Measurements from ENCODE around the gene CFAP68. TPM values are rescaled to one million over a fixed set of nuclear protein-coding genes. Genes with fewer than 3 reads are reported as not detected.

CFAP68 gene
- total RNA-seq, 4 donors from 2014 or later = 8.2 to 20.9 (median 9.8) TPM

DNA sequence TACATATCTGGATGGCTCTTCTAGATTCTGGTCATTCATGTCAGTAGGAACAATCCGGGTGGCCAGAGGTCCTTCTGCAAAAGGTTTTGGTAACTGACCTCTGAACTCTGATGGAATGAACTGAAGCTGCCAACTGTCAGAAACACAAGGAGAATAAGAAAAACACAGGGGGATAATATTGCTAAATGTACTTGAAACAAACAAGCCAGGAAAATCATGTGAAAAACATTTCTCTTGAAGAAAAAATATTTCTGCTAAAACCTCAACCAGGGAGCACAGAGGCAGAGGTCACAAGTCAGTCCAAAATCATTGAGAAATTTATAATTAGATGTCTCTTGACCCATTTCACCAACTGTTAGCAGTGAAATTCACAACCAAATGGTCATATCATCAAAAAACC is 43.2 kb upstream of the CFAP68 start:
- H3K4me1 ChIP-seq = peaks cover 37 to 57% of the 10 kb centered on the region in 2 donors
- intact Hi-C loops (cut with DNase I; ENCODE audit: low total_unique reads) (loop anchor here (5.0 kb wide), 1 partner anchor 49 kb away; no protein-coding TSS in a partner anchor), in situ Hi-C loops (cut with MboI; ENCODE audit: low sequenced_read_pairs in 4 of 4) (no loop called here)
- H3K36me3 ChIP-seq = peaks cover 0 to 4% of the 10 kb centered on the region in 2 donors
- no peak overlapping the region for H3K4me3 ChIP-seq
- ATAC-seq = peak in 1 of 2 donors; percentile 31
- no peak for DNase-seq
- TF ChIP-seq, protein P1, sequence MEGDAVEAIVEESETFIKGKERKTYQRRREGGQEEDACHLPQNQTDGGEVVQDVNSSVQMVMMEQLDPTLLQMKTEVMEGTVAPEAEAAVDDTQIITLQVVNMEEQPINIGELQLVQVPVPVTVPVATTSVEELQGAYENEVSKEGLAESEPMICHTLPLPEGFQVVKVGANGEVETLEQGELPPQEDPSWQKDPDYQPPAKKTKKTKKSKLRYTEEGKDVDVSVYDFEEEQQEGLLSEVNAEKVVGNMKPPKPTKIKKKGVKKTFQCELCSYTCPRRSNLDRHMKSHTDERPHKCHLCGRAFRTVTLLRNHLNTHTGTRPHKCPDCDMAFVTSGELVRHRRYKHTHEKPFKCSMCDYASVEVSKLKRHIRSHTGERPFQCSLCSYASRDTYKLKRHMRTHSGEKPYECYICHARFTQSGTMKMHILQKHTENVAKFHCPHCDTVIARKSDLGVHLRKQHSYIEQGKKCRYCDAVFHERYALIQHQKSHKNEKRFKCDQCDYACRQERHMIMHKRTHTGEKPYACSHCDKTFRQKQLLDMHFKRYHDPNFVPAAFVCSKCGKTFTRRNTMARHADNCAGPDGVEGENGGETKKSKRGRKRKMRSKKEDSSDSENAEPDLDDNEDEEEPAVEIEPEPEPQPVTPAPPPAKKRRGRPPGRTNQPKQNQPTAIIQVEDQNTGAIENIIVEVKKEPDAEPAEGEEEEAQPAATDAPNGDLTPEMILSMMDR (IDR thresholded peaks at IDR 0.05 in 4 of 5, conservative IDR thresholded peaks at IDR 0.05 in 1 of 5) = no peak
- TF ChIP-seq POLR2A (IDR thresholded peaks at IDR 0.05) = no peak
- H3K27me3 ChIP-seq = no peaks in the 10 kb centered on the region
- no peaks in the 10 kb centered on the region for H3K9me3 ChIP-seq
- H3K27ac ChIP-seq = peak overlapping the region; percentile 69 to 81 (median 76)

DNA sequence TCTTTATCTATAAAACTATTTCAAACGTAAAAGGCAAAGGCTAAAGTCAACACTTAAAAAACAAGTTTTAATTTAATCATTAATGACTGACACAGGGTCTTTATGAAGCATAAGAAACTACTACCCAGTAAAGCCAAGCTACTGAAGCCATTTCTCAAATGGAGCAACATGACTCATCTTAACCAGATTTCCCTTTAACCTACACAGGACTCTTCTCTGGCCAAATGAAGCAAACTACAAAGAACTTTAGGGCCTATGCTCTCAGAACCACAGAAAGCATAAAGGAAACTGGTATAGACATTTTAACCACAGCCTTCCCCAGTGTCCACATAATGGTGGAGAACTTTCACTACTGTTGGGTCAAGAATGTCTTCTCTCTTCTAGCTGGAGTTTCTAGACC is 42.6 kb upstream of the CFAP68 start:
- ATAC-seq (peak; percentile 42 to 48), DNase-seq (no peak)
- Histone ChIP-seq H3K4me1 (peaks cover 42 to 61% of the 10 kb centered on the region in 2 donors), H3K27me3 (no peaks in the 10 kb centered on the region), H3K27ac (peak overlapping the region; percentile 69 to 81 (median 76)), H3K36me3 (peaks cover 0 to 4% of the 10 kb centered on the region in 2 donors), H3K4me3 (no peak overlapping the region), H3K9me3 (no peaks in the 10 kb centered on the region)
- in situ Hi-C loops (cut with MboI; ENCODE audit: low sequenced_read_pairs in 4 of 4) = no loop called here
- intact Hi-C loops (cut with DNase I; ENCODE audit: low total_unique reads) = loop anchor here (5.0 kb wide), 1 partner anchor 49 kb away; no protein-coding TSS in a partner anchor
- TF ChIP-seq, protein P1 (IDR thresholded peaks at IDR 0.05 in 4 of 5, conservative IDR thresholded peaks at IDR 0.05 in 1 of 5) = no peak
- no peak for TF ChIP-seq POLR2A (IDR thresholded peaks at IDR 0.05)

DNA sequence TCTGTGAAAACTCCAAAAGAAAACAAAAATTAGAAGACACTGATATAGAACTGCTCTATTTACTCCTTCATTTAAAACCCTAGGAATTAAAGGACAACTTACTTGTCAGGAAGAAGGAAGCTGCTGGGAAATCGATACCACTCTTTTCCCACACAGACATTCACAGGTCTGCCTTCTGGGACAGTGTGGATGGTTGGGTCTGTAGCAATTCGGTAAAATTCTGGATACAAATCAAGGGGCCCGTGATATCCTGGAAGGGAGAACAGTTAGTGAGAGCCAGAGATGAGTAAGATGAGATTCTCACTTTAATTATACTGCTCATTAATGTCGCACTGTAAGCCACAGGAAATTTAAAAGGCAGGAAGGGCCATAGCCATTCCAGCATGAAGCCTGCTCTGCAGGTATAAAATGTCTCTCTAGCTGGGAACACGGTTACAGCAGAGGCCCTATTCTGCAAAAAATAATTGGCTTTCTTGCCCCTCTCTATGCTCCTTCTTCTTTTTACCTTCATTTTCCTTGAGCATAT is 41.9 kb upstream of the CFAP68 start:
- Histone ChIP-seq H3K9me3 (no peaks in the 10 kb centered on the region), H3K36me3 (peaks cover 0 to 4% of the 10 kb centered on the region in 2 donors), H3K27ac (peak overlapping the region; percentile 69 to 81 (median 76)), H3K27me3 (no peaks in the 10 kb centered on the region), H3K4me3 (no peak overlapping the region), H3K4me1 (peaks cover 42 to 63% of the 10 kb centered on the region in 2 donors)
- intact Hi-C loops (cut with DNase I; ENCODE audit: low total_unique reads) (loop anchor here (5.0 kb wide), 1 partner anchor 50 kb away; no protein-coding TSS in a partner anchor), in situ Hi-C loops (cut with MboI; ENCODE audit: low sequenced_read_pairs in 4 of 4) (no loop called here)
- ATAC-seq (peak; percentile 32 to 58), DNase-seq (no peak)
- TF ChIP-seq, protein P1 (IDR thresholded peaks at IDR 0.05 in 4 of 5, conservative IDR thresholded peaks at IDR 0.05 in 1 of 5) = no peak
- no peak for TF ChIP-seq POLR2A (IDR thresholded peaks at IDR 0.05)

DNA sequence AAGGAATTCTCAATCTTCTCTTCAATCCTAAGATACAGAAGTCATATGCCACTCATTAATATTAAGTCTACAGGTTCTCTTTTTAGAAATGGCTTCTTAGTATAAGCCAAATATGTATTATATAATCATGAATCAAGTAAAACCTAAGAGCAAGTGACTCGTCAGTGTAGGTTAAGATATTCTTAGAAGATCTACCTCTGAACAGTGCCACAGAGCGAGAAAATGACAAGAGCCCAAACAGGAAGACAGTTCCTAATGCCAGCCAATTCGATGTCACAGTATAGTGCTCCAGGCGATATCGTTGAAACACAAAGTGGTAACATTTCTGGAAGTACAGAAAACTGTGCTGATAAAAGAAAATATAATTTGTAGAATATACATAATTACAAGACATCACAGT is 41.3 kb upstream of the CFAP68 start:
- H3K27me3 ChIP-seq = no peaks in the 10 kb centered on the region
- ATAC-seq (no peak), DNase-seq (no peak)
- H3K9me3 ChIP-seq = no peaks in the 10 kb centered on the region
- intact Hi-C loops (cut with DNase I; ENCODE audit: low total_unique reads) = loop anchor here (5.0 kb wide), 1 partner anchor 51 kb away; no protein-coding TSS in a partner anchor
- TF ChIP-seq, protein P1 (IDR thresholded peaks at IDR 0.05 in 4 of 5, conservative IDR thresholded peaks at IDR 0.05 in 1 of 5) = no peak
- no peak for TF ChIP-seq POLR2A (IDR thresholded peaks at IDR 0.05)
- in situ Hi-C loops (cut with MboI; ENCODE audit: low sequenced_read_pairs in 4 of 4) = no loop called here
- peak overlapping the region; percentile 69 to 81 (median 76) for H3K27ac ChIP-seq
- H3K4me1 ChIP-seq = peaks cover 42 to 60% of the 10 kb centered on the region in 2 donors
- H3K4me3 ChIP-seq = no peak overlapping the region
- peaks cover 0 to 7% of the 10 kb centered on the region in 2 donors for H3K36me3 ChIP-seq
